Measurements from ENCODE around the gene GDE1.

- TF ChIP-seq GATA3 (IDR thresholded peaks at IDR 0.05; ENCODE audit: low read depth, low read length) (no peak), GATA2 (IDR thresholded peaks at IDR 0.05; ENCODE audit: low read depth, low read length) (no peak)
Measured at GRCh38 chr16:19515757-19516156, 6.1 kb downstream of the GDE1 start.
